DMS153 treated with DMSO at 0.1 percent for 48 hours (cell line): ENCODE results near the gene RNF103.
"Not testable (repeated sequence)": the region's sequence is repeated elsewhere in the genome, so short reads cannot be mapped to it uniquely, and the experiment has no call there.

ENCODE experiments used
- DNase-seq: peaks from one replicate; lab custom pipeline; 2025; ENCODE audit not compliant: unreplicated experiment; lab: John Stamatoyannopoulos, UW

Gene RNF103

GRCh38 chr2:86625096-86625495 is 1.4 kb upstream of the RNF103 start:
- DNase-seq, result no peak

- no peak for DNase-seq
Observed at GRCh38 chr2:86624267-86624547, 542 bp upstream of the RNF103 start.

- no peak for DNase-seq
Observed at GRCh38 chr2:86623043-86623493, 597 bp downstream of the RNF103 start.

- DNase-seq, result peak; percentile 19
Observed at GRCh38 chr2:86622519-86623042, 1.1 kb downstream of the RNF103 start.

GRCh38 chr2:86621280-86621943 is 2.3 kb downstream of the RNF103 start:
- peak; percentile 22 for DNase-seq

- DNase-seq, result no peak
Observed at GRCh38 chr2:86617738-86618137, 5.9 kb downstream of the RNF103 start.

GRCh38 chr2:86617153-86617552 is 6.5 kb downstream of the RNF103 start:
- DNase-seq, result no peak

- no peak for DNase-seq
Observed at GRCh38 chr2:86616502-86616901, 7.2 kb downstream of the RNF103 start.

GRCh38 chr2:86615596-86615995 is 8.1 kb downstream of the RNF103 start:
- no peak for DNase-seq

GRCh38 chr2:86613515-86613914 is 10.2 kb downstream of the RNF103 start:
- no peak for DNase-seq

- DNase-seq, result no peak
Observed at GRCh38 chr2:86610871-86611270, 12.8 kb downstream of the RNF103 start.

- DNase-seq, result no peak
Observed at GRCh38 chr2:86608832-86609410, 14.7 kb downstream of the RNF103 start.

- DNase-seq, result no peak
Observed at GRCh38 chr2:86603905-86604304, 19.8 kb downstream of the RNF103 start.

- no peak for DNase-seq
Observed at GRCh38 chr2:86598966-86599365, 24.7 kb downstream of the RNF103 start.

GRCh38 chr2:86596118-86596517 is 27.5 kb downstream of the RNF103 start:
- no peak for DNase-seq

- no peak for DNase-seq
Observed at GRCh38 chr2:86593266-86593665, 30.4 kb downstream of the RNF103 start.

- no peak for DNase-seq
Observed at GRCh38 chr2:86592547-86593230, 31.0 kb downstream of the RNF103 start.

GRCh38 chr2:86589701-86590100 is 34.0 kb downstream of the RNF103 start:
- not testable (repeated sequence) for DNase-seq

- no peak for DNase-seq
Observed at GRCh38 chr2:86584151-86584913, 39.3 kb downstream of the RNF103 start.

- DNase-seq, result no peak
Observed at GRCh38 chr2:86580560-86580959, 43.1 kb downstream of the RNF103 start.

- no peak for DNase-seq
Observed at GRCh38 chr2:86577817-86578456, 45.7 kb downstream of the RNF103 start.
